Neural cell (in vitro differentiated cells): Measurements from ENCODE around the gene RPL19.

Source experiments
- CTCF ChIP-seq: fragments of 450-650 bp; IDR thresholded peaks from 2 replicates; pipeline ENCODE4 v1.5.1; 2014; ENCODE audit warnings: antibody characterized with exemption, mild to moderate bottlenecking, moderate library complexity; ENCODE audit not compliant: poor library complexity, severe bottlenecking
- EP300 ChIP-seq: fragments of 450-650 bp; conservative IDR thresholded peaks from 2 replicates; pipeline ENCODE4 v1.6.1; 2014; ENCODE audit warnings: antibody characterized with exemption, mild to moderate bottlenecking, moderate library complexity; ENCODE audit not compliant: poor library complexity, severe bottlenecking
- EZH2 ChIP-seq: fragments of 200-600, 300-800 bp; shearing (Covaris generic), sonication (generic); IDR thresholded peaks from 2 replicates; pipeline ENCODE4 v1.6.1; 2014; ENCODE audit warnings: antibody characterized with exemption, low read length, borderline replicate concordance, mild to moderate bottlenecking; ENCODE audit not compliant: insufficient read depth, poor library complexity, severe bottlenecking
- MXI1 ChIP-seq: fragments of 450-650 bp; conservative IDR thresholded peaks from 2 replicates; pipeline ENCODE4 v1.6.1; 2014; ENCODE audit warnings: antibody characterized with exemption, mild to moderate bottlenecking; ENCODE audit not compliant: poor library complexity, severe bottlenecking
- POLR2AphosphoS5 ChIP-seq: IDR thresholded peaks from 2 replicates; pipeline ENCODE4 v1.6.1; 2012
- REST ChIP-seq: IDR thresholded peaks from 2 replicates; pipeline ENCODE4 v1.6.1; 2012; ENCODE audit warnings: borderline replicate concordance
- TAF1 ChIP-seq: IDR thresholded peaks from 2 replicates; pipeline ENCODE4 v1.6.1; 2012; ENCODE audit warnings: low read depth

GRCh38 chr17:39236981-39237441, 36.9 kb downstream of the RPL19 start:
- TF ChIP-seq CTCF (no peak), EP300 (no peak), REST (no peak), TAF1 (no peak), MXI1 (no peak), EZH2 (no peak), POLR2AphosphoS5 (no peak)
